ENCODE data around the gene RAET1L.
"Not testable (repeated sequence)": the region's sequence is repeated elsewhere in the genome, so short reads cannot be mapped to it uniquely, and the experiment has no call there.

The RAET1L gene

GRCh38 chr6:149995971-149996370, 29.4 kb downstream of the RAET1L start:
- peaks cover 58% of the 10 kb centered on the region for H3K27me3 Mint-ChIP-seq
- no peak overlapping the region for H3K27ac Mint-ChIP-seq
- peaks cover 3% of the 10 kb centered on the region for H3K36me3 Mint-ChIP-seq
- no peak overlapping the region for H3K4me3 Mint-ChIP-seq
- H3K9me3 Mint-ChIP-seq (ENCODE audit: low read depth), result no peaks in the 10 kb centered on the region
- H3K4me1 Mint-ChIP-seq (ENCODE audit: low read depth), result peaks cover 17% of the 10 kb centered on the region

- peaks cover 3% of the 10 kb centered on the region for H3K36me3 Mint-ChIP-seq
- no peaks in the 10 kb centered on the region for H3K9me3 Mint-ChIP-seq (ENCODE audit: low read depth)
- no peak overlapping the region for H3K27ac Mint-ChIP-seq
- no peak overlapping the region for H3K4me3 Mint-ChIP-seq
- peaks cover 15% of the 10 kb centered on the region for H3K4me1 Mint-ChIP-seq (ENCODE audit: low read depth)
- H3K27me3 Mint-ChIP-seq, result peaks cover 59% of the 10 kb centered on the region
Measured at GRCh38 chr6:149995235-149995750, 30.0 kb downstream of the RAET1L start.

- H3K4me1 Mint-ChIP-seq (ENCODE audit: low read depth), result peaks cover 27% of the 10 kb centered on the region
- H3K36me3 Mint-ChIP-seq, result no peaks in the 10 kb centered on the region
- no peak overlapping the region for H3K27ac Mint-ChIP-seq
- peaks cover 73% of the 10 kb centered on the region for H3K27me3 Mint-ChIP-seq
- peak overlapping the region; percentile 76 for H3K4me3 Mint-ChIP-seq
- peaks cover 7% of the 10 kb centered on the region for H3K9me3 Mint-ChIP-seq (ENCODE audit: low read depth)
Measured at GRCh38 chr6:149991838-149992237, 33.5 kb downstream of the RAET1L start.

- H3K9me3 Mint-ChIP-seq (ENCODE audit: low read depth); H3K36me3 Mint-ChIP-seq; H3K27ac Mint-ChIP-seq: not testable (repeated sequence)
- Mint-ChIP-seq H3K27me3 (peaks cover 72% of the 10 kb centered on the region), H3K4me1 (ENCODE audit: low read depth) (peaks cover 27% of the 10 kb centered on the region), H3K4me3 (peak overlapping the region; percentile 76)
Measured at GRCh38 chr6:149991472-149991795, 33.9 kb downstream of the RAET1L start.

- Mint-ChIP-seq H3K27ac (no peak overlapping the region), H3K9me3 (ENCODE audit: low read depth) (peaks cover 7% of the 10 kb centered on the region), H3K4me1 (ENCODE audit: low read depth) (peaks cover 27% of the 10 kb centered on the region), H3K27me3 (peaks cover 73% of the 10 kb centered on the region), H3K4me3 (peak overlapping the region; percentile 76), H3K36me3 (no peaks in the 10 kb centered on the region)
Measured at GRCh38 chr6:149990661-149991471, 34.5 kb downstream of the RAET1L start.

- Mint-ChIP-seq H3K27ac (no peak overlapping the region), H3K9me3 (ENCODE audit: low read depth) (peaks cover 7% of the 10 kb centered on the region), H3K4me3 (peak overlapping the region; percentile 76)
Measured at GRCh38 chr6:149990212-149990660, 35.1 kb downstream of the RAET1L start.

GRCh38 chr6:149988550-149989346, 36.6 kb downstream of the RAET1L start:
- peaks cover 79% of the 10 kb centered on the region for H3K27me3 Mint-ChIP-seq
- H3K27ac Mint-ChIP-seq, result no peak overlapping the region
- no peaks in the 10 kb centered on the region for H3K36me3 Mint-ChIP-seq
- H3K4me3 Mint-ChIP-seq, result peak overlapping the region; percentile 35
- H3K4me1 Mint-ChIP-seq (ENCODE audit: low read depth), result peaks cover 27% of the 10 kb centered on the region
- peaks cover 7% of the 10 kb centered on the region for H3K9me3 Mint-ChIP-seq (ENCODE audit: low read depth)

More at GRCh38 chr6:149990212-149990660, 35.1 kb downstream of the RAET1L start:
- peaks cover 27% of the 10 kb centered on the region for H3K4me1 Mint-ChIP-seq (ENCODE audit: low read depth)
- H3K36me3 Mint-ChIP-seq, result no peaks in the 10 kb centered on the region
- peaks cover 78% of the 10 kb centered on the region for H3K27me3 Mint-ChIP-seq

- H3K27me3 Mint-ChIP-seq, result peaks cover 77% of the 10 kb centered on the region
- no peak overlapping the region for H3K27ac Mint-ChIP-seq
- peaks cover 27% of the 10 kb centered on the region for H3K4me1 Mint-ChIP-seq (ENCODE audit: low read depth)
Measured at GRCh38 chr6:149987602-149988107, 37.7 kb downstream of the RAET1L start.

GRCh38 chr6:149985481-149985937, 39.8 kb downstream of the RAET1L start:
- H3K27ac Mint-ChIP-seq, result no peak overlapping the region
- H3K9me3 Mint-ChIP-seq (ENCODE audit: low read depth), result peaks cover 7% of the 10 kb centered on the region
- H3K36me3 Mint-ChIP-seq, result no peaks in the 10 kb centered on the region
- H3K4me1 Mint-ChIP-seq (ENCODE audit: low read depth), result peaks cover 24% of the 10 kb centered on the region
- H3K27me3 Mint-ChIP-seq, result peaks cover 74% of the 10 kb centered on the region
- no peak overlapping the region for H3K4me3 Mint-ChIP-seq

More at GRCh38 chr6:149987602-149988107, 37.7 kb downstream of the RAET1L start:
- Mint-ChIP-seq H3K9me3 (ENCODE audit: low read depth) (peaks cover 7% of the 10 kb centered on the region), H3K36me3 (no peaks in the 10 kb centered on the region), H3K4me3 (no peak overlapping the region)

- H3K9me3 Mint-ChIP-seq (ENCODE audit: low read depth), result peaks cover 7% of the 10 kb centered on the region
- H3K4me1 Mint-ChIP-seq (ENCODE audit: low read depth), result peaks cover 17% of the 10 kb centered on the region
- no peak overlapping the region for H3K4me3 Mint-ChIP-seq
- H3K27me3 Mint-ChIP-seq, result peaks cover 71% of the 10 kb centered on the region
- H3K27ac Mint-ChIP-seq, result no peak overlapping the region
- H3K36me3 Mint-ChIP-seq, result no peaks in the 10 kb centered on the region
Measured at GRCh38 chr6:149984773-149985172, 40.6 kb downstream of the RAET1L start.

GRCh38 chr6:149983145-149983544, 42.2 kb downstream of the RAET1L start:
- H3K9me3 Mint-ChIP-seq (ENCODE audit: low read depth), result peaks cover 3% of the 10 kb centered on the region
- H3K27me3 Mint-ChIP-seq, result peaks cover 65% of the 10 kb centered on the region
- H3K4me3 Mint-ChIP-seq, result no peak overlapping the region
- no peaks in the 10 kb centered on the region for H3K36me3 Mint-ChIP-seq
- peaks cover 9% of the 10 kb centered on the region for H3K4me1 Mint-ChIP-seq (ENCODE audit: low read depth)
- H3K27ac Mint-ChIP-seq, result no peak overlapping the region

GRCh38 chr6:149979293-149979692, 46.0 kb downstream of the RAET1L start:
- Mint-ChIP-seq H3K36me3 (no peaks in the 10 kb centered on the region), H3K27ac (no peak overlapping the region), H3K4me3 (no peak overlapping the region), H3K27me3 (peaks cover 60% of the 10 kb centered on the region), H3K9me3 (ENCODE audit: low read depth) (no peaks in the 10 kb centered on the region), H3K4me1 (ENCODE audit: low read depth) (peaks cover 9% of the 10 kb centered on the region)

- H3K4me1 Mint-ChIP-seq (ENCODE audit: low read depth), result peaks cover 9% of the 10 kb centered on the region
- H3K36me3 Mint-ChIP-seq, result no peaks in the 10 kb centered on the region
- peaks cover 64% of the 10 kb centered on the region for H3K27me3 Mint-ChIP-seq
- H3K9me3 Mint-ChIP-seq (ENCODE audit: low read depth), result no peaks in the 10 kb centered on the region
- no peak overlapping the region for H3K4me3 Mint-ChIP-seq
- no peak overlapping the region for H3K27ac Mint-ChIP-seq
Measured at GRCh38 chr6:149978610-149979009, 46.7 kb downstream of the RAET1L start.

GRCh38 chr6:149977221-149977620, 48.1 kb downstream of the RAET1L start:
- Mint-ChIP-seq H3K27me3 (peaks cover 59% of the 10 kb centered on the region), H3K4me3 (no peak overlapping the region), H3K27ac (no peak overlapping the region), H3K36me3 (peaks cover 2% of the 10 kb centered on the region), H3K9me3 (ENCODE audit: low read depth) (no peaks in the 10 kb centered on the region), H3K4me1 (ENCODE audit: low read depth) (peaks cover 9% of the 10 kb centered on the region)

GRCh38 chr6:149975400-149975799, 49.9 kb downstream of the RAET1L start:
- Mint-ChIP-seq H3K27me3 (peaks cover 55% of the 10 kb centered on the region), H3K36me3 (peaks cover 2% of the 10 kb centered on the region), H3K4me1 (ENCODE audit: low read depth) (no peaks in the 10 kb centered on the region), H3K27ac (no peak overlapping the region), H3K9me3 (ENCODE audit: low read depth) (no peaks in the 10 kb centered on the region), H3K4me3 (no peak overlapping the region)
